GM19043 (cell line): ENCODE measurements around the gene MSGN1.

Experiments used
- ATAC-seq: cut with Tn5 transposase; IDR thresholded peaks from one replicate; pipeline ENCODE4 v1.9.1; 2021; ENCODE audit warnings: low read depth; ENCODE audit not compliant: unreplicated experiment

Gene MSGN1

GRCh38 chr2:17845806-17846205 is 29.5 kb downstream of the MSGN1 start:
- no peak for ATAC-seq

- ATAC-seq, result no peak
Observed at GRCh38 chr2:17846676-17847075, 30.4 kb downstream of the MSGN1 start.

- ATAC-seq, result no peak
Observed at GRCh38 chr2:17847236-17847635, 31.0 kb downstream of the MSGN1 start.

- no peak for ATAC-seq
Observed at GRCh38 chr2:17849275-17849674, 33.0 kb downstream of the MSGN1 start.

- no peak for ATAC-seq
Observed at GRCh38 chr2:17850151-17850550, 33.9 kb downstream of the MSGN1 start.

- ATAC-seq, result peak; percentile 85
Observed at GRCh38 chr2:17851731-17852585, 35.7 kb downstream of the MSGN1 start.

GRCh38 chr2:17853799-17854198 is 37.5 kb downstream of the MSGN1 start:
- ATAC-seq, result no peak

- ATAC-seq, result no peak
Observed at GRCh38 chr2:17857021-17857420, 40.8 kb downstream of the MSGN1 start.

- ATAC-seq, result no peak
Observed at GRCh38 chr2:17858064-17858463, 41.8 kb downstream of the MSGN1 start.

- no peak for ATAC-seq
Observed at GRCh38 chr2:17863539-17863938, 47.3 kb downstream of the MSGN1 start.

GRCh38 chr2:17864676-17865075 is 48.4 kb downstream of the MSGN1 start:
- ATAC-seq, result no peak

GRCh38 chr2:17867133-17867532 is 50.9 kb downstream of the MSGN1 start:
- no peak for ATAC-seq
